K562 (cell line): ENCODE data around the gene KIN. TPM values are rescaled to one million over a fixed set of nuclear protein-coding genes. Genes with fewer than 3 reads are reported as not detected.

Source experiments
- ATAC-seq: fragments of 200-7000 bp; cut with Tn5 transposase; 3 replicates; pipeline ENCODE4 v1.9.1; 2020; ENCODE audit warnings: moderate library complexity
- BruUV-seq: library from RNA; stranded (reverse); fragments of 400-500 nt; replicated peaks from 2 replicates; lab custom pipeline; 2021; lab: Mats Ljungman, UMichigan
- CTCF ChIA-PET: fragments of 300-600 bp; formaldehyde crosslinking; extraction: SDS; loops from one replicate; lab custom pipeline; 2021; ENCODE audit warnings: low intra/inter-chr PET ratio; lab: Yijun Ruan, JAX
- POLR2A ChIA-PET: fragments of 300-600, 350-650 bp; sonication (Branson Sonifier 250); formaldehyde crosslinking; extraction: SDS; loops from one replicate; lab custom pipeline; 2021; ENCODE audit warnings: antibody characterized with exemption, inconsistent platforms; lab: Yijun Ruan, JAX
- DNase-seq, 4 experiments: peaks; one replicate each; pipeline versions ENCODE4 v3.0.0 to v3.0.0-alpha.2; 2011 to 2018; ENCODE audit warnings: low spot score in 3 of 4, mixed read lengths in 3 of 4; ENCODE audit errors: extremely low read depth in 1 of 4
- FAIRE-seq: peaks from 2 replicates; lab custom pipeline; 2011; peaks lifted over from hg19 to GRCh38; lab: Jason Lieb, UNC
- H2AFZ ChIP-seq: 2 replicates; pipeline ENCODE4 v1.6.0; 2011; ENCODE audit warnings: low read depth, low read length, control low read depth, inconsistent platforms
- H3K27ac ChIP-seq: fragments of 200-600 bp; 3 replicates; pipeline ENCODE4 v1.8.0; 2011; ENCODE audit warnings: low read depth, mild to moderate bottlenecking, control low read depth, inconsistent platforms, low read length, moderate library complexity, mixed read lengths; ENCODE audit errors: extremely low read depth
- H3K27me3 ChIP-seq, 2 experiments: fragments of 300-600 bp in 1 of 2; 2 replicates in 1 of 2; 3 replicates in 1 of 2; pipeline versions ENCODE4 v1.6.0 to v1.8.0; 2011; ENCODE audit warnings: inconsistent platforms in 2 of 2, low read length in 2 of 2, mild to moderate bottlenecking in 1 of 2, mixed read lengths in 1 of 2, moderate library complexity in 1 of 2; ENCODE audit not compliant: control insufficient read depth in 2 of 2, insufficient read depth in 2 of 2
- H3K36me3 ChIP-seq: fragments of 300-600 bp; 3 replicates; pipeline ENCODE4 v1.8.0; 2011; ENCODE audit warnings: mild to moderate bottlenecking, low read length, inconsistent platforms; ENCODE audit not compliant: control insufficient read depth, insufficient read depth
- H3K4me1 ChIP-seq, 2 experiments: fragments of 200-600 bp in 1 of 2; replicated peaks in 1 of 2; 2 replicates in 1 of 2; 3 replicates in 1 of 2; pipeline versions ENCODE4 v1.5.1 to v1.8.0; 2011; ENCODE audit warnings: inconsistent platforms in 2 of 2, low read length in 2 of 2, mild to moderate bottlenecking in 1 of 2, mixed read lengths in 1 of 2, moderate library complexity in 1 of 2; ENCODE audit not compliant: control insufficient read depth in 2 of 2, insufficient read depth in 2 of 2
- H3K4me2 ChIP-seq: 2 replicates; pipeline ENCODE4 v1.6.1; 2011; ENCODE audit warnings: low read length, control low read depth, inconsistent platforms, mixed read lengths; ENCODE audit not compliant: insufficient read depth
- H3K4me3 ChIP-seq: fragments of 200-600 bp; sonication (generic), shearing (Covaris generic); 2 replicates; pipeline ENCODE4 v1.5.1; 2016; ENCODE audit warnings: control low read depth, inconsistent platforms
- H3K79me2 ChIP-seq: fragments of 200-600 bp; 3 replicates; pipeline ENCODE4 v1.8.0; 2011; ENCODE audit warnings: low read length, inconsistent platforms; ENCODE audit not compliant: control insufficient read depth, insufficient read depth
- H3K9ac ChIP-seq, 2 experiments: 2 replicates each; pipeline versions ENCODE4 v1.6.0 to v1.6.1; 2011; ENCODE audit warnings: low read depth in 2 of 2, low read length in 2 of 2, control low read depth in 1 of 2, inconsistent platforms in 1 of 2, mild to moderate bottlenecking in 1 of 2, mixed read lengths in 1 of 2; ENCODE audit not compliant: insufficient read depth in 1 of 2
- H3K9me1 ChIP-seq: one replicate; pipeline ENCODE4 v1.6.0; 2011; ENCODE audit warnings: inconsistent platforms, mild to moderate bottlenecking, low read length, moderate library complexity; ENCODE audit not compliant: control insufficient read depth, insufficient read depth
- H3K9me3 ChIP-seq: replicated peaks from 2 replicates; pipeline ENCODE4 v1.5.1; 2011; ENCODE audit warnings: low read depth, low read length, inconsistent platforms; ENCODE audit not compliant: control insufficient read depth, insufficient read depth
- H4K20me1 ChIP-seq: replicated peaks from 2 replicates; pipeline ENCODE4 v1.6.1; 2011; ENCODE audit warnings: low read length, inconsistent platforms, mixed read lengths; ENCODE audit not compliant: control insufficient read depth, insufficient read depth
- CBFB ChIP-seq: sonication (generic); formaldehyde crosslinking; IDR thresholded peaks from 2 replicates; pipeline ENCODE4 v1.4.0; 2020; ENCODE audit warnings: mild to moderate bottlenecking, missing genetic modification reagents
- CREM ChIP-seq: IDR thresholded peaks from 2 replicates; pipeline ENCODE4 v1.6.1; 2014; ENCODE audit warnings: antibody characterized with exemption, low read depth
- ELF1 ChIP-seq: fragments of 200-800 bp; sonication (Bioruptor generic); IDR thresholded peaks from 2 replicates; pipeline ENCODE4 v1.6.1; 2016; ENCODE audit warnings: missing genetic modification characterization, missing compliant biosample characterization
- GTF2A2 ChIP-seq: IDR thresholded peaks from 2 replicates; pipeline ENCODE4 v1.6.1; 2016; ENCODE audit warnings: mild to moderate bottlenecking, missing genetic modification characterization, missing compliant biosample characterization
- GTF2F1 ChIP-seq: IDR thresholded peaks from 2 replicates; pipeline ENCODE4 v1.6.1; 2011; ENCODE audit warnings: low read depth, low read length, improper control_type of control experiment
- NFE2 ChIP-seq: IDR thresholded peaks from 2 replicates; pipeline ENCODE4 v1.6.1; 2014; ENCODE audit warnings: antibody characterized with exemption, low read depth
- RFX5 ChIP-seq: IDR thresholded peaks from 2 replicates; pipeline ENCODE4 v1.6.1; 2011; ENCODE audit warnings: low read depth, mild to moderate bottlenecking, improper control_type of control experiment, low read length
- RNF2 ChIP-seq: sonication (generic); IDR thresholded peaks from 2 replicates; pipeline ENCODE4 v1.6.1; 2016
- SPI1 ChIP-seq: IDR thresholded peaks from 2 replicates; pipeline ENCODE4 v1.6.1; 2011; ENCODE audit warnings: low read depth, low read length, control low read depth, borderline replicate concordance
- SUPT5H ChIP-seq: fragments of 450-650 bp; IDR thresholded peaks from 2 replicates; pipeline ENCODE4 v1.6.1; 2016
- WGBS: fragments of 100-300 bp; shearing (Covaris generic); methylation state at CpG from one replicate; pipeline ENCODE4 v1.1.6; 2016; ENCODE audit warnings: low coverage, mixed read lengths; ENCODE audit not compliant: insufficient coverage; ENCODE audit errors: missing lambda C conversion rate; 5-methylcytosine and 5-hydroxymethylcytosine counted together
- in situ Hi-C: fragments of 300-500 bp; cut with MboI; formaldehyde crosslinking; loops from 4 replicates; pipeline ENCODE4 v1.15.0; 2018; ENCODE audit warnings: inconsistent platforms, mixed read lengths
- intact Hi-C: fragments of 100-400 bp; cut with micrococcal nuclease; formaldehyde crosslinking; loops from 2 replicates; pipeline ENCODE4 v1.14.2; 2022
- polyA plus RNA-seq, 8 experiments: library from polyadenylated mRNA; depleted of rRNA in 4 of 8; stranded (reverse) in 5 of 8; unstranded in 3 of 8; fragments of >200 nt; fragmentation: Nextera tagmentation in 2 of 8; fragmentation: Illumina TruSeq in 1 of 8; extraction: Ambion mirVana in 2 of 8; extraction: Trizol in 1 of 8; gene quantifications; 2 replicates each; pipeline versions ENCODE4 v1.2.1 to v1.2.3, GENCODE V29; 2011 to 2014; ENCODE audit warnings: inconsistent platforms in 1 of 8, missing spikeins in 1 of 8
- total RNA-seq, 7 experiments: library from RNA; depleted of rRNA in 6 of 7; stranded (reverse); fragments of >200 nt in 6 of 7; fragmentation: Illumina TruSeq in 2 of 7; extraction: Trizol in 2 of 7; gene quantifications; 2 replicates each; pipeline versions ENCODE4 v1.2.1 to v1.2.3, GENCODE V29; 2011 to 2021; ENCODE audit warnings: low replicate concordance in 1 of 7
- TF ChIP-seq, protein P1 (sequence below), 2 experiments: fragments of 450-650 bp; formaldehyde crosslinking in 1 of 2; IDR thresholded peaks; 2 replicates each; pipeline versions ENCODE4 v1.4.0 to v1.6.1; 2014 to 2020; ENCODE audit warnings: mild to moderate bottlenecking in 2 of 2, borderline replicate concordance in 1 of 2, low read depth in 1 of 2

Gene KIN
- total and polyA plus RNA-seq, 9 of the 15 experiments (the other 6 are each of a cell fraction or from before 2014, with no cell fraction given): 11.7 to 35.6 (median 16.0) TPM

DNA sequence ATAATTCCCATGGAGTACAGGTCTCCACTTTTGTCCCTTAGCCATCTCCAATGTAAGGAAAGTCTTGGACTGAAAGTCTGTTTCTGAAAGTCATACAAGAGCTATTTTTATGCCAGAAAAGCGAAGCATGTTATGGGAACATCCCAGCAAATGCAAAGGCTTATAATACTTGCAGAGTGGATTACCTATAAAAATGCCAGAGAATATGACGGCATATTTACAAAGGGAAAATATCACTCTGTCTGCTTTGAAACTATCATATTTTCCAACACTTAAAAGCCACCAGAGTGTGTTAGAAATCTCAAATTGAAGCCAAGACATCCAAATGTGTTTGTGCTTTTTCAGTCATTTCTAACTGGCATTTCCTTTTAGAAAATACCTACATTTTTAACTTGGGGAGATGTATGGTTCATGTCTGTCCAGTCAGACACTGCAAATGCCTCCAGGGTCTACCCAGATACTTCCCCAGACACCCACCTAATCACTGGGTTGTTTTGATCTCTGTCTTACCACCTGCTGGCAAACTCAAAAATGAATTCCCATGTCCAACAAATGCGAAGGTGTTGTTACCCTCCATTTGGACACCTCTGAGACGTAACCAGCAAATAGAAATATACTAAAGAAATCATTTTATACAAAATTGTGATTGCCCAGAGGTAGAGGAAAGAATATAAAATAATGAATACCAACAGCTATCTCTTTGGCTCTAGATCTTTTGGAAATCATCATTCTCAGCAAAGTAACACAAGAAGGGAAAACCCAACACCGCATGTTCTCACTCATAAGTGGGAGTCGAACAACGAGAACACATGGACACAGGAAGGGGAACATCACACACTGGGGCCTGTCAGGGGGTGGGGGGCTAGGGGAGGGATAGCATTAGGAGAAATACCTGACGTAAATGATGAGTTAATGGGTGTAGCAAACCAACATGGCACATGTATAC lies 83.4 kb downstream of the KIN start (continued):
- TF ChIP-seq RFX5 (no peak), RNF2 (no peak), NFE2 (no peak)

DNA sequence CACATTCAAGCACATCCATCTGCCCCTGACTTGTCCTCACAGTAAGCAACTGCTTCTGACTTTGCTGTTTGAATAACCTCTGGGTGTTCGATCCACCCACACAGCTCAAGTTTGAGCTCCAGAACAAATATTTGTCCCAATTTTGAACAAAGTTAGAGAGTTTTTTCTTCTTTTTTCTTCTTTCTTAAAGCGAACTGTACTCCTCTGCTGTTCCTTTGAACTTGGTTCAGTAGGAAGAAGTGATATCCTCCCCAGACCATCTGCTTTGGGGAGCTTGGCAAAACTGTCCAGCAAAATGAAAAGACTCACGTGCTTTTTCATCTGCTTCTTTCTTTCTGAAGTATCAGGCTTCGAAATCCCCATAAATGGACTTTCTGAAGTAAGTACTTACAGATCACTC lies 84.7 kb downstream of the KIN start, which contains the start of gene ITIH2:
ITIH2 (plus strand) TSS at position 177 of the 400 bp plus-strand sequence; CDS start at position 296, 119 bp downstream.
- intact Hi-C loops: no loop called here
- Histone ChIP-seq H3K4me2 (no peak within 1 kb of the TSS), H3K36me3 (no peaks in the 10 kb centered on the region), H2AFZ (no peak within 1 kb of the TSS), H3K4me1 (no peaks in the 10 kb centered on the region), H3K27me3 (peaks cover 7 to 23% of the 10 kb centered on the region in 2 experiments; a peak in 4 of 5 replicates), H3K27ac (no peak within 1 kb of the TSS), H3K9me1 (no peaks in the 10 kb centered on the region), H4K20me1 (no peaks in the 10 kb centered on the region), H3K4me3 (no peak within 1 kb of the TSS), H3K79me2 (no peaks in the 10 kb centered on the region), H3K9ac (no peak within 1 kb of the TSS), H3K9me3 (no peaks in the 10 kb centered on the region)
- BruUV-seq: no TSS peak
- in situ Hi-C loops: no loop called here
- WGBS: 0% methylated on average over 4 of the region's 4 CpGs
- POLR2A ChIA-PET: no interaction called here
- no peak for DNase-seq
- no peak for FAIRE-seq
- ATAC-seq: no peak
- CTCF ChIA-PET: no interaction called here
- TF ChIP-seq, protein P1, sequence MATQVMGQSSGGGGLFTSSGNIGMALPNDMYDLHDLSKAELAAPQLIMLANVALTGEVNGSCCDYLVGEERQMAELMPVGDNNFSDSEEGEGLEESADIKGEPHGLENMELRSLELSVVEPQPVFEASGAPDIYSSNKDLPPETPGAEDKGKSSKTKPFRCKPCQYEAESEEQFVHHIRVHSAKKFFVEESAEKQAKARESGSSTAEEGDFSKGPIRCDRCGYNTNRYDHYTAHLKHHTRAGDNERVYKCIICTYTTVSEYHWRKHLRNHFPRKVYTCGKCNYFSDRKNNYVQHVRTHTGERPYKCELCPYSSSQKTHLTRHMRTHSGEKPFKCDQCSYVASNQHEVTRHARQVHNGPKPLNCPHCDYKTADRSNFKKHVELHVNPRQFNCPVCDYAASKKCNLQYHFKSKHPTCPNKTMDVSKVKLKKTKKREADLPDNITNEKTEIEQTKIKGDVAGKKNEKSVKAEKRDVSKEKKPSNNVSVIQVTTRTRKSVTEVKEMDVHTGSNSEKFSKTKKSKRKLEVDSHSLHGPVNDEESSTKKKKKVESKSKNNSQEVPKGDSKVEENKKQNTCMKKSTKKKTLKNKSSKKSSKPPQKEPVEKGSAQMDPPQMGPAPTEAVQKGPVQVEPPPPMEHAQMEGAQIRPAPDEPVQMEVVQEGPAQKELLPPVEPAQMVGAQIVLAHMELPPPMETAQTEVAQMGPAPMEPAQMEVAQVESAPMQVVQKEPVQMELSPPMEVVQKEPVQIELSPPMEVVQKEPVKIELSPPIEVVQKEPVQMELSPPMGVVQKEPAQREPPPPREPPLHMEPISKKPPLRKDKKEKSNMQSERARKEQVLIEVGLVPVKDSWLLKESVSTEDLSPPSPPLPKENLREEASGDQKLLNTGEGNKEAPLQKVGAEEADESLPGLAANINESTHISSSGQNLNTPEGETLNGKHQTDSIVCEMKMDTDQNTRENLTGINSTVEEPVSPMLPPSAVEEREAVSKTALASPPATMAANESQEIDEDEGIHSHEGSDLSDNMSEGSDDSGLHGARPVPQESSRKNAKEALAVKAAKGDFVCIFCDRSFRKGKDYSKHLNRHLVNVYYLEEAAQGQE (IDR thresholded peaks at IDR 0.05; ENCODE audit: borderline replicate concordance): no peak
- TF ChIP-seq, protein P1 (CRISPR knock-in tag; IDR thresholded peaks at IDR 0.05; ENCODE audit: low read depth): no peak
- no peak for TF ChIP-seq GTF2F1
- TF ChIP-seq GTF2A2 (tag): no peak
- no peak for TF ChIP-seq CREM
- no peak for TF ChIP-seq ELF1 (tag)
- TF ChIP-seq CBFB (CRISPR knock-in tag): no peak
- no peak for TF ChIP-seq SUPT5H
- no peak for TF ChIP-seq SPI1
